ENCODE results near the gene CACNA1B. TPM values are rescaled to one million over a fixed set of nuclear protein-coding genes. Genes with fewer than 3 reads are reported as not detected.

Gene CACNA1B
- total RNA-seq, 1 donor from 2014 or later = 0.02 TPM

GRCh38 chr9:137837345-137838278 lies 40.0 kb upstream of the CACNA1B start:
- DNase-seq (ENCODE audit: low spot score) = no peak
- H3K4me1 Mint-ChIP-seq (ENCODE audit: low read depth) = no peaks in the 10 kb centered on the region
- intact Hi-C loops (cut with micrococcal nuclease) = no loop called here
- no peaks in the 10 kb centered on the region for H3K9me3 Mint-ChIP-seq
- H3K27me3 Mint-ChIP-seq (ENCODE audit: low read depth) = no peaks in the 10 kb centered on the region
- H3K4me3 Mint-ChIP-seq (ENCODE audit: low read depth) = no peak overlapping the region
- no peak overlapping the region for H3K27ac Mint-ChIP-seq
- H3K36me3 Mint-ChIP-seq (ENCODE audit: low read depth) = peaks cover 11% of the 10 kb centered on the region

GRCh38 chr9:137838576-137838975 lies 39.0 kb upstream of the CACNA1B start:
- Mint-ChIP-seq H3K4me1 (ENCODE audit: low read depth) (no peaks in the 10 kb centered on the region), H3K9me3 (no peaks in the 10 kb centered on the region), H3K36me3 (ENCODE audit: low read depth) (peaks cover 10% of the 10 kb centered on the region)

DNA sequence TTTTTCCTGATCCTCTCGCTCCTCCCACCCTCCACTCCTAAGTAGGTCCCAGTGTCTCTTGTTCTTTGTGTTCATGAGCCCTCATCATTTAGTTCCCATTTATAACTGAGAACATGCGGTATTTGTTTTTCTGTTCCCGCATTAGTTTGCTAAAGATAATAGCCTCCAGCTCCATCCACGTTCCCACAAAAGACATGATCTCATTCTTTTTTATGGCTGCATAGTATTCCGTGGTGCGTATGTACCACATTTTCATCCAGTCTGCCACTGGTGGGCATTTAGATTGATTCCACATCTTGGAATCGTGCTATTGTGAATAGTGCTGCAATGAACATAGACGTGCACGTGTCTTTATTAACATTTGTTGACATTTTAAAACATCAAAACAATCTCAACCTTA lies 34.2 kb upstream of the CACNA1B start:
- no peaks in the 10 kb centered on the region for H3K36me3 Mint-ChIP-seq (ENCODE audit: low read depth)
- intact Hi-C loops (cut with micrococcal nuclease) = no loop called here
- no peak overlapping the region for H3K4me3 Mint-ChIP-seq (ENCODE audit: low read depth)
- no peaks in the 10 kb centered on the region for H3K27me3 Mint-ChIP-seq (ENCODE audit: low read depth)
- no peak overlapping the region for H3K27ac Mint-ChIP-seq
- DNase-seq (ENCODE audit: low spot score) = no peak
- no peaks in the 10 kb centered on the region for H3K9me3 Mint-ChIP-seq
- no peaks in the 10 kb centered on the region for H3K4me1 Mint-ChIP-seq (ENCODE audit: low read depth)

More at GRCh38 chr9:137838576-137838975, 39.0 kb upstream of the CACNA1B start:
- H3K4me3 Mint-ChIP-seq (ENCODE audit: low read depth) = no peak overlapping the region
- DNase-seq (ENCODE audit: low spot score) = no peak
- H3K27me3 Mint-ChIP-seq (ENCODE audit: low read depth) = no peaks in the 10 kb centered on the region
- intact Hi-C loops (cut with micrococcal nuclease) = no loop called here
- H3K27ac Mint-ChIP-seq = no peak overlapping the region

DNA sequence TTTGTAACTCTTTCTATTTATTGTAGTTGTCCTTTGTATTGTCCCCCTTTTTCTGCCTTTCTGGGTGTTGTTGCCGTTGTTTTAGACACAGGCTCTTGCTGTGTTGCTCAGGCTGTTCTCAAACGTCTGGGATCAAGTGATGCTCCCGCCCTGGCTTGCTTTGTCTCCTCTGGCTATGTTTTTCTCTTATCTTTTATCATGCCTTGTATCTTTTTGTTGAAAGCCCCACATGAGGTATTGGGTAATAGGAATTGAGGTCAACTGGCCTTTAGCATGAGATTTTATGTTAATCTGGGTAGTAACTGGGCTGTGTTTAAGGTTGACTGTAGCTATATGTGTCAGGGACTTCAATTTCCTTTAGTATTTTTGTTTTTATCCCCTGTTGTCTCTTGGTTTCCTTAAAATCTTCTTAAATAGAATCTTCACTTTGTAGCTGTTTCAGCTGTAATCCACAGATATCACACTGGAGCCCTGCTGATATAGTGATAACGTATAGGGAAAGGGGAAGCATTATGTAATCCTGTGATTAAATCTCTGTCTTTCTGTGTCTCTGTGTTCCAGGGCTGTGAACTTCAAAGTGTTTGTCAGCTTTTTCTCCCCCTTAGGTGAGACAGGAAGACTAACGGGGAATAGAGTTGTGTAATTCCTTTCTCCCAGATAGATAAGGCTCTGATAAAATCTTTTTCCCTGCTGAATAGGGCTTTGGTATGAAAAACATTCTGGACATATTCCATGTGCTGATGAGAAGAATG lies 25.9 kb upstream of the CACNA1B start:
- no peak for DNase-seq (ENCODE audit: low spot score)
- no peak overlapping the region for H3K27ac Mint-ChIP-seq
- peaks cover 3% of the 10 kb centered on the region for H3K4me1 Mint-ChIP-seq (ENCODE audit: low read depth)
- peaks cover 23% of the 10 kb centered on the region for H3K9me3 Mint-ChIP-seq
- H3K27me3 Mint-ChIP-seq (ENCODE audit: low read depth) = no peaks in the 10 kb centered on the region
- H3K36me3 Mint-ChIP-seq (ENCODE audit: low read depth) = peaks cover 3% of the 10 kb centered on the region
- no peak overlapping the region for H3K4me3 Mint-ChIP-seq (ENCODE audit: low read depth)
- intact Hi-C loops (cut with micrococcal nuclease) = no loop called here

DNA sequence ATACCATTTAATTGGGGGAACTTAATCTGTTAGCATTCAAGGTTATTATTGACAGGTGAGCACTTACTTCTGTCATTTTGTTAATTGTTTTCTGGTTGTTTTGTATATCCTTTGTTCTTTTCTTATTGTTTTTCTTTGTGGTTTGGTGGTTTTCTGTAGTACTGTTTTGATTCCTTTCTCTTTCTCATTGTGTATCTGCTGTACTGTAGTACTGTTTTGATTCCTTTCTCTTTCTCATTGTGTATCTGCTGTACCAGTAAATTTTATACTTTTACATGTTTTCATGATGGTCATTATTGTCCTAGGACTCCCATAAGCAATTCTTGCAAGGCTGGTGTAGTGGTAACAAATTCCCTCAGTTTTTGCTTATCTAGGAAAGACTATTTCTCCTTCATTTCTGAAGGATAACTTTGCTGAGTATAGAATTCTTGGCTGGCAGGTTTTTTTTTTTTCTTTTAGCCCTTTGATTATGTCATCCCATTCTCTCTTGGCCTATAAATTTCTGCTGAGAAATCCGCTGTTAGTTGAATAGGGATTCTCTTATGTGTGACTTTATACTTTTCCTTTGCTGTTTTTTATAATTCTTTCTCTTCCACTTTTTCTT lies 24.1 kb upstream of the CACNA1B start:
- intact Hi-C loops (cut with micrococcal nuclease) = no loop called here
- no peak overlapping the region for H3K27ac Mint-ChIP-seq

GRCh38 chr9:137860361-137860760 lies 17.2 kb upstream of the CACNA1B start:
- Mint-ChIP-seq H3K4me1 (ENCODE audit: low read depth) (no peaks in the 10 kb centered on the region), H3K27ac (no peak overlapping the region), H3K4me3 (ENCODE audit: low read depth) (no peak overlapping the region), H3K27me3 (ENCODE audit: low read depth) (no peaks in the 10 kb centered on the region), H3K36me3 (ENCODE audit: low read depth) (peaks cover 6% of the 10 kb centered on the region), H3K9me3 (peaks cover 25% of the 10 kb centered on the region)
- no peak for DNase-seq (ENCODE audit: low spot score)
- intact Hi-C loops (cut with micrococcal nuclease) = no loop called here

More for the DNA sequence above, 24.1 kb upstream of the CACNA1B start:
- H3K4me1 Mint-ChIP-seq (ENCODE audit: low read depth) = peaks cover 3% of the 10 kb centered on the region
- DNase-seq (ENCODE audit: low spot score) = no peak
- H3K4me3 Mint-ChIP-seq (ENCODE audit: low read depth) = no peak overlapping the region
- peaks cover 23% of the 10 kb centered on the region for H3K9me3 Mint-ChIP-seq
- peaks cover 3% of the 10 kb centered on the region for H3K36me3 Mint-ChIP-seq (ENCODE audit: low read depth)
- H3K27me3 Mint-ChIP-seq (ENCODE audit: low read depth) = no peaks in the 10 kb centered on the region

- intact Hi-C loops (cut with micrococcal nuclease) = no loop called here
- H3K4me3 Mint-ChIP-seq (ENCODE audit: low read depth) = no peak overlapping the region
Observed at GRCh38 chr9:137865581-137866145, 11.9 kb upstream of the CACNA1B start.

GRCh38 chr9:137866226-137867141 lies 11.1 kb upstream of the CACNA1B start:
- H3K36me3 Mint-ChIP-seq (ENCODE audit: low read depth) = no peaks in the 10 kb centered on the region
- H3K9me3 Mint-ChIP-seq = peaks cover 4% of the 10 kb centered on the region
- no peak overlapping the region for H3K27ac Mint-ChIP-seq
- intact Hi-C loops (cut with micrococcal nuclease) = no loop called here
- H3K27me3 Mint-ChIP-seq (ENCODE audit: low read depth) = no peaks in the 10 kb centered on the region
- no peak overlapping the region for H3K4me3 Mint-ChIP-seq (ENCODE audit: low read depth)
- H3K4me1 Mint-ChIP-seq (ENCODE audit: low read depth) = no peaks in the 10 kb centered on the region
- no peak for DNase-seq (ENCODE audit: low spot score)

More at GRCh38 chr9:137865581-137866145, 11.9 kb upstream of the CACNA1B start:
- H3K4me1 Mint-ChIP-seq (ENCODE audit: low read depth) = no peaks in the 10 kb centered on the region
- H3K27ac Mint-ChIP-seq = no peak overlapping the region
- H3K9me3 Mint-ChIP-seq = peaks cover 10% of the 10 kb centered on the region
- no peak for DNase-seq (ENCODE audit: low spot score)
- H3K27me3 Mint-ChIP-seq (ENCODE audit: low read depth) = no peaks in the 10 kb centered on the region
- H3K36me3 Mint-ChIP-seq (ENCODE audit: low read depth) = no peaks in the 10 kb centered on the region

DNA sequence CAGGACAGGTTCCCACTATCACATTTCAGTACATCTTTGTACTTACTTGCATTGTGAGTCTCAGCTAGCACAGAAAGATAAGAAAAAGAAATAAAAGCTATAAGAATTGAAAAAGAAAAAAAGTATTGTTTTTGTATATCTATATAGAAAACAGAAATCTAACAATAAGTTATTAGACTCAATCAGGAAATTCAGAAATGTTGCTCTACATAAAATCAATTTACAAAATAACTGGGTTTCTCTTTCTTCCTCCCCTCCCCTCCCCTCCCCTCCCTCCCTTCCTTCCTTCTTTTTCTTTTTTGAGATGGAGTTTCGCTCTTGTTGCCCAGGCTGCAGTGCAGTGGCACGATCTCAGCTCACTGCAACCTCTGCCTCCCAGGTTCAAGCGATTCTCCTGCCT lies 7.2 kb upstream of the CACNA1B start:
- Mint-ChIP-seq H3K27ac (no peak overlapping the region), H3K4me1 (ENCODE audit: low read depth) (no peaks in the 10 kb centered on the region), H3K4me3 (ENCODE audit: low read depth) (no peak overlapping the region), H3K9me3 (no peaks in the 10 kb centered on the region), H3K27me3 (ENCODE audit: low read depth) (no peaks in the 10 kb centered on the region), H3K36me3 (ENCODE audit: low read depth) (no peaks in the 10 kb centered on the region)
- DNase-seq (ENCODE audit: low spot score) = no peak
- intact Hi-C loops (cut with micrococcal nuclease) = no loop called here

GRCh38 chr9:137872296-137872695 lies 5.3 kb upstream of the CACNA1B start:
- no peaks in the 10 kb centered on the region for H3K36me3 Mint-ChIP-seq (ENCODE audit: low read depth)
- no peak overlapping the region for H3K4me3 Mint-ChIP-seq (ENCODE audit: low read depth)
- DNase-seq (ENCODE audit: low spot score) = no peak
- intact Hi-C loops (cut with micrococcal nuclease) = no loop called here
- H3K27ac Mint-ChIP-seq = no peak overlapping the region
- H3K9me3 Mint-ChIP-seq = no peaks in the 10 kb centered on the region
- H3K27me3 Mint-ChIP-seq (ENCODE audit: low read depth) = peaks cover 8% of the 10 kb centered on the region
- no peaks in the 10 kb centered on the region for H3K4me1 Mint-ChIP-seq (ENCODE audit: low read depth)

DNA sequence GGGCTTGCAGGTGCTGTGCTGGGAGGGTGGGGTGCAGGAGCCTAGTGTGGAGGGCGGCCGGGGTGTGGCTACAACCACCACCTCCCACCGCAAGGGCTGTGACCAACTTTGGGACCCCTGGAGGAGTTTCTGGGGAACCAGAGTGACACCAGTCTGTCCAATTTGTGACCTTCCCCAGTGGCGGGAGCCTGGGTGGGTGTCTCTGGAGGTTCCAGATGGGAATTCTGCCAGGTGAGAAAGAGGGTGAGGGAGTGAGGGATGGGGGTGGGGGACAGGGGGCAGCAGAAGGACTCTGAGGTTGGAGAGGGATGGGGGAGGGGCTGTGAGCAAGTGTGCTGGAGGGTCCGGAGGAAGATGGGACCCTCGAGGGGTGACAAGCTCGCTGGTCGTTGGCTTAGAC lies 4.2 kb upstream of the CACNA1B start:
- intact Hi-C loops (cut with micrococcal nuclease) = no loop called here
- Mint-ChIP-seq H3K9me3 (no peaks in the 10 kb centered on the region), H3K36me3 (ENCODE audit: low read depth) (no peaks in the 10 kb centered on the region), H3K4me3 (ENCODE audit: low read depth) (no peak overlapping the region), H3K27ac (no peak overlapping the region), H3K27me3 (ENCODE audit: low read depth) (peaks cover 8% of the 10 kb centered on the region), H3K4me1 (ENCODE audit: low read depth) (no peaks in the 10 kb centered on the region)
- DNase-seq (ENCODE audit: low spot score) = no peak

DNA sequence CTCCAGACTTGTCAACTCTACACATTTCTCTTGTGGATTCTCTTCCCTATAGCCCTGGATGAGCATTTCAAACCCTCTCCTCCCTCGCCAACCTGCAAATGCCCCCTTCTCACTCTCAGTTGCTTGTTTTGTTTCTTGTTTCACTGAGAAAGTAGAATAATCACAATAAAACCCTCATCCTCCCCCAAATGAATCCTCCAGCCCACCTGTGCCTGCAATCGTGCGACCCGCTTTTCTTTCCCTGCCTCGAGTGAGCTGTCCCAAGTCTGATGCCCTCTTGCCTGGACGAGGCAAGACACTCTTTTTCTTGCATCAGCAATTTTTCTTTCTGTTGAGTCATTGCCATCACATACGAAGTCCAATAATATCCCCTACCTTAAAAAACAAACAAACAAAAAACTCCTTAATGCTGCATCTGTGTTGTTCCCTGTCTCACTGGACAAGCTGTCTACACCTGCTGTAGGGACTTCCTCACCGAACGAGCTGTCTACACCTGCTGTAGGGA lies 3.7 kb upstream of the CACNA1B start:
- Mint-ChIP-seq H3K9me3 (no peaks in the 10 kb centered on the region), H3K4me3 (ENCODE audit: low read depth) (no peak overlapping the region), H3K36me3 (ENCODE audit: low read depth) (no peaks in the 10 kb centered on the region), H3K27me3 (ENCODE audit: low read depth) (peaks cover 8% of the 10 kb centered on the region), H3K4me1 (ENCODE audit: low read depth) (no peaks in the 10 kb centered on the region), H3K27ac (no peak overlapping the region)
- intact Hi-C loops (cut with micrococcal nuclease) = no loop called here
- DNase-seq (ENCODE audit: low spot score) = no peak
